ENCODE results near the gene TBC1D5.

Gene TBC1D5

DNA sequence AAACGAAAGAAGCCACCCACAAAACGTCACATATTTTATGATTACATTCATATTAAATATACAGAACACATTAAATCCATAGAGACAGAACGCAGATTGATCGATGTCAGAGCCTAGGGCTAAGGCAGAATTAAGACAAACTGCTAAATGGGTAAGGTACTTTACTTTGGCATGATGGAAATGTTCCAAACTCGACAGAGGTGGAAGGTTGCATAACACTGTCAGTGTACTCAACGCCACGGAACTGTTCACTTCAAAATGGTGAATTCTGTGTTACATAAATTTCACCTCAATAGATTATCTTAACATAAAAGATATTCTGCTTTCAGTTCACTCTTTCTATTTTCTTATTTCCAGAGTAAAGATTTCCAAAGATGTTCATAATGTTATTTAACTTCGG lies 158.4 kb downstream of the TBC1D5 start:
- no peak for DNase-seq

DNA sequence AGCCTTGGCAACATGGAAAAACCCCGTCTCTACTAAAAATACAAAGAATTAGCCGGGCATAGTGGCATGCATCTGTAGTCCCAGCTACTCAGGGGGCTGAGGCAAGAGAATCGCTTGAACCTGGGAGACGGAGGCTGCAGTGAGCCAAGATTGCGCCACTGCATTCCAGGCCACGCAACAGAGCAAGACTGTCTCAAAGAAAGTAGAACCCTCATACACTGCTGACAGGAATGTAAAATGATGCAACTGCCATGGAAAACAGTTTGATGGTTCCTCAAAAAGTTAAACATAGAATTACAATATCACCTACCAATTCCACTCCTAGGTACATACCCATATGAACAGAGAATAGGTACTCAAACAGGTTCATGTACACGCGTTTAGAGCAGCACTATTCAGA lies 158.9 kb downstream of the TBC1D5 start:
- no peak for DNase-seq

DNA sequence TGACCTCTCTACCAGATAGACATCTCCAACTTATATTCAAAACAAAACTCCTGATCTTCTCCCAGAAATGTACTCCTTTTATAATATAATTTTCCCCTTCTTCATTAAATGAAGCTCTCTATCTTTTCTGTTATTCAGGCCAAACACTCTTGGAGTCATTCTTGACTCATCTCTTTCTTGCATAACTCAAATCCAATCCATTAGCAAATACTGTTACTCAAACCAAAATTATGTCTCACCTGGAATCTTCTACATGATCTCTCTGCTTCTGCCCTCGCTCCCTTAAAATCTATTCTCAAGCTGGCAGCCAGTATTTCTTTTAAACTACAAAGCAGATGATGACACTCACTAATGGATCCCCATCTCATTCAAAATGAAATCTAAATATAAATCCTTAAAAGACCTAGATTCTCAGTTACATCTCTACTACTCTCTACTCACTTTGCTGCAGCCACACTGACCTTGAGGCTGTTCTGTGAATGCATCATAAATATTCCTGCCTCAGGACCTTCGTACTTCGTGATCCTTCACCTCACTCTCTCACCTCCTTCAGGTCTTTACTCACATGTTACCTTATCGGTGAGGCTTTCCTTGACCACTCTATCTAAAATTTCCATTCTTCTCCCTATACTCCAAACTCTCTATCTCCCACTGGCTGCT lies 160.9 kb downstream of the TBC1D5 start:
- DNase-seq, result no peak

DNA sequence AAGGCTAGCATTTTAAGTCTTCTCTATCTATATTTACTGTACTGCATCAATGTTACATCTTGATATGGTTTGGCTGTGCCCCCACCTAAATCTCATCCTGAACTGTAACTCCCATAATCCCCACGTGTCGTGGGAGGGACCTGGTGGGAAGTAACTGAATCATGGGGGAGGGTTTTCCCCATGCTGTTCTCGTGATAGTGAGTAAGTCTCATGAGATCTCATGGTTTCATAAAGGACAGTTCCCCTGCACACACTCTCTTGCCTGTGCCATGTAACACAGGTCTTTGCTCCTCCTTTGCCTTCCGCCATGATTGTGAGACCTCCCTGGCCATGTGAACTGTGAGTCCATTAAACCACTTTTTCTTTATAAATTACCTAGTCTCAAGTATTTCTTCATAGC lies 161.5 kb downstream of the TBC1D5 start:
- DNase-seq, result no peak

DNA sequence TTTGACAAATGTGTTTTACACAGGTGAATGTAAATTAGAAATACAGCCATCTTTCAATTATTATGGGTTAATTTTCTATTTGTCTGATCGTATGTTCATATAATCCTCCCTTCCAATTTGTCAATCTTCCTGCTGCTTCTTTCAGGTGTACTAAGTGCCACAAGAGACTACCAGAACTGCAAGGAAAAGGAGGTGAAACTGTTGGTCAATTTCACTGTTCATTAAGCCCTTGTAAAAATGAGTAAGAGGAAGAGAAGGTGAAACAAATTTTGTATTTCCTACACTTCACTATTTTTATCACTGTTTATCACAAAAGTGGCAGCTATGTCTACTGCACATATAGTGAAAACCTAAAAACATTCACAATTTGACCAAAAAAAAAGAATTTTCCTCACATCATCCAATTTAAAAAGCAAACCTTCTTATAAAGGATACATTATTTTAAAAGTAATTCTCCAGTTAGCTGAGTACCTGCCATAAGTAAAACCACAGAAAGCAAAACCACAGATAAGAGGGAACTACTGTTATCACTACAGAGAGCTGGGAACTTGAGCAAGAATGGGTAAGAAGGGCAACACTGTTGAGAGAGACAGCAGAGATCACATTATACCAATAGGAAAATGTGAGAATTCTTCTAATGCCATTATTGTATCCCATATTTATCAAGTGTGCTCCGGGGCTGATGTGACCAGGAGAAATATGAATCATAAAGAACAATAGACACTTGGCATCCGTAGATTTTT lies 163.0 kb downstream of the TBC1D5 start:
- no peak for DNase-seq

DNA sequence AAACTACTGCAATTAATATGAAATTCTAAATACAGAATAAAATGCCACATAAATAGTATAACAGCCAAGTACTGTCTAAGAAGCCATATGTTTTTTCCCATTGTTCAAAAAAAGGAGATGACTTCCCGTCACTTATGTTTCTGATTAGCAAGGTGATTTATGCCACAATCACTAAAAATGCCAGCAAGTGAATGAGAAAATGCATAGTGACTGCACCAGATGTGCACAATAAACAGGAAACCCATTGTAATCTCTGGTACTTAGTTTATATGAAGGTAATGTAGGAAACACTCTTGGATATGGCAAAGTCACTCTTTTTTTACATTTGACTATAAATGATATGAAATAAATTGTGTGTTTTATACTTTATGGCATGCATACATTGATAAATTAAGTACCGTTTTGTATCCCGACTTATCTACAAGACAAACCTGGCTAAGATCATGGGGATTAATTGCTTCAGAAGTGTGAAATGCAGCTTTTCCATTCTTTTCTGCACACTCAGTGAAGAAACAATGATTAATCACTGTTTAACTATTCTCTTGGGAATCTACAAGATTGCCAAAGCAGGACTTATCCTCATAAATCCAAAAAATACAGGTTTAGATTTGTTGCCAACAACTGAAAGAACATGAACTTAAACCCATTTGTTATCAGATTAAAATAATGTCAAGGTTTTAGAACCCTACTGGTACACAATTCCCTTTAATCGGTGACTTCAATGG lies 164.5 kb downstream of the TBC1D5 start:
- DNase-seq, result no peak

DNA sequence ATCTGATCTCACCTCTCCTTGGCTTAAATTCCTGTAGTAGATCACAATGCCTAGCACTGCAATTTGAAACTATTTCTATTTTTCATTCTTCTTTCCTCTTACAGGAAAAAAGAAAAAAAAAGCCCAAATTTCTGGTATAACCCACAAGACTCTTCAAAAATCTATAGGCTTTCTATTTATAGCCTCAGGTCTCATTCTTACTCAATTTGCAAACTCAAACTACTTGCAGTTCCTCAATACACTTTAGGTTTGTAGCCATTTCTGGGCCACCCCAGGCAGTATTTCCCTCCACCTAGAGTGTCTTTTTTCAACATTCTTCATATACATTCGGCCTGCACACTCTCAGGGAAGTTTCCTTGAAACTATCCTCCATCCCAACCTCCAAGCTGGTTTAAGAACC lies 169.0 kb downstream of the TBC1D5 start:
- no peak for DNase-seq

DNA sequence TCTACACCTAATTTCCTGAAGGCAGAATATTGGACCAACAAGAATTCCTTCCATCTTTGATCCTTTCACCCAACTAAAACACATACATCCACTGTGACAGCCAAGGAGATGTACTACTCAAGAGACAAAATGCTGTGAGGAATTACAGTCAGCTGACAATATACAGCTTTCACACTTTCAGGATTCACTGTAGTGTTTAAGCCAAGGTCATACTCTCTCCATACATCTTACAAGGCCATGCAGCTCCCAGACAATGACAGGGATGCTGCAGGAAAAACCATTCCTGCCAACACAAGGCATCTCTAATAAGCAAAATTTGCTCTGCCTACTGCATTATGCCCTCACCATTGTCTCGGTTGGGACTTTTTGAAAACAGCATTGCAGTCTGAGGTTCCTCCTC lies 170.7 kb downstream of the TBC1D5 start:
- DNase-seq, result no peak

DNA sequence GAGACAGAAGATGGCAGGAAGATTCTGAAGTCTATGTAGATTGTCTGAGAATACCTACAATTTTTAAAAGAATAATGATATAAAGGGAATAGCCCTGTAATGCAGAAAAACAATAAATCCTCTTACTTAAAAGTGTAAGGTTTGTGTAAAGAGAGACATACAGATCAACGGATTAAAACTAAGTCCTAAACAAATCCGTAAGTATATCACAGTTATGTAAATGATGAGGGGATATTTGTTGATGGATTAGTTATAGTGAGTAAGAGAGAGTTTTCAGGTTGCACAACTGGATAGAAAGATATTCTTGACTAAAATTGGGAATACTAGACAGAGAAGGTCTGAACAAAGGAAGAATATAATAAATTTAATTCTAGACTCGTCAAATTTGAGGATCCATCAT lies 179.6 kb downstream of the TBC1D5 start:
- no peak for DNase-seq

DNA sequence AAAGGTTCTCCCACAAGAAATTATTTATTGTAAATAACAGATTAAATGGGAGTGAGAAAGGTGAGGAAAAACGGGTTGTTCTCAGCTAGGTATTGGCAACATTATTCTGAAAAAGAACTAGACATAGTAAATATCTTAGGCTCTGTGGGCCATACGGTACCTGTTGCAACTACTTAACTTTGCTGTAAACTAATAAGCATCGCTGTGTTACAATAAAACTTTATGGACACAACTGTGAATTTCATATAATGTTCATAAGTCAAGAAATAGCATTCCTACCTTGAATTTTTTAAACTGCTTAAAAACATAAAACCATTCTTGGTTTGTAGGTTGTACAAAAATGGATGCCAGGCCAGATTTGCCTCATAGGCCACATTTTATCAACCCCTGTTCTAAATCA lies 183.9 kb downstream of the TBC1D5 start:
- DNase-seq, result no peak

DNA sequence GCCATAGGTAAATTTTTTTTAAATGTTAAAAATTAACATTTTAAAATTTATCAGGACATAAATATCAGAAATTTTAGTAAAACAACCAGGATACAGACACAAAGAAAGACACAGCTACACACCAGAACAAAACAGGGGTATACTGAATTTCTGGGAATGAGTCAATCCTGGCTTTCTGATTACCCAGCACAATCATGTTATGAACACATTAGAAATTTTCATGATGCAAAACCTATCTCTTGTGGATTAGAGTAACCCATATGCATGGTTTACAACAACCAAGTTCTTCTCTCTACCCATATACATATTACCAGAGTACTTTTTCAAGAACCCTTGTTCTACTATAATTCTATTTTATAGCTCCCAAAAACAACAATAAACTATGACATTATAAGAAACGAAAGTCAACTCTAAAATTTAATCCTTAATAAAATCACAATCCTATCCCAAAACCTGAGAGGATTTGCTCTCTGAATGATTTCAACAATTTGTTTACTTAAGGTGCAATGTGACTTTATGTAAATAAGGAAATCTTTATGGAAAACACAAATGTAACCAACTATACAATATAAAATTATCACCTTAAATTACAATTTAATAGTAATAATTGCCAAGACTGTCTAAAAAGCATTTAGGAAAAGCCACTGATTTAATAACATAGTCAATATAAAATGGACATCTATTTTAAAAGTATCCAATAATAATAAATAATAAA lies 184.5 kb downstream of the TBC1D5 start:
- no peak for DNase-seq

DNA sequence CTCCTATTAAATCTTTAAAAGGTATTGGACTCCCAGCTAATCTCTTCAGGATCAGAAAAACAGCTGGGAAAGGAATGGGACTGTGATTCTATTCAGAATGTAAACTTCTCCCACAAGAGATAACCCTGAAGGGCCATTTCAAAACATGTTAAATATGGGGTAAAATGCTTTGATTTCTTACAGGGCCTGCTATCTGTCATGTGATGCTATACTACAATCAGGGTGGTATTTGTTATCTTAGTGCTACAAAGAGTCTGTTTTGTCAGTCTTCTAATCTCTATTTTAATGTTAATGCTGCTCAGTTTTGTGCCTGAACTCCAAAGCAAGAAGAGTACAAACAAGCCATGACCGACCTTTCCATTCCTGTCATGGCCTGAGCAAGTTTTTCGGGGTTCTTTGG lies 186.9 kb downstream of the TBC1D5 start:
- DNase-seq, result no peak

DNA sequence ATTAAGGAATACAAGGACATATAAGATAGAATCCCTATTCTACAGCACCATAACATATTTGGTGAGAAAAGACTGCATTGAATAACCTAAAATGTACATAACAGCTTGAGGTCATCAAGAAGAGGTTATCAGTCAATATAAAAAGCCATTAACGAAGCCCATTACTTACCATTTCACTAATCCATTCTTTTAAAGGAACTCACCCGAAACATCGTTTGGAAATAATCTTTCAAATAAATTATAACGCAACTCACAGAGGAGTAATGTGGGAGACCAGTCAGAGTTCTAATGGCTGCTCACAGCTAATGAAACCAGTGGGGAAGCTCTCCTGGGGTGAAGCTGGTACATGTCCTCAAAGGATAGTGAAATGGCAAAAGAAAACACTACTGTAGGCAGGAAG lies 188.4 kb downstream of the TBC1D5 start:
- no peak for DNase-seq

DNA sequence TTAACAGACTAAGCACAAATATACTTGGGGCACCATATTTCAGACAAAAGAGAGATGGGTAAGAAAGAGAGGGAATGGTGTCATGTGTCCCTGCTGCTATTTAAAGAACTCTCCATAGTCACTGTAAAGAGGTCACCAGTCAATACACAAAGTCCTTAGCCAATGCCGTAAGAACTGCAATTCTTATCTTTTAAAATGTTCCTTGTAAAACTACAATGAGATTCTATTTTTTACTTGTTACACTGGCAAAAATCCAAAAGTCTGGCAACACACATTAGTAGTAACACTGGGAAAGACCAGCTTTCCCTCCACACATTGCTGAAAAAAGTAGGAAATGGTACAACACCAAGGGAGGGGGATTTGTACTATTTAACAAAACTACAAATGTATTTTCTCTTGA lies 189.4 kb downstream of the TBC1D5 start:
- DNase-seq, result no peak

DNA sequence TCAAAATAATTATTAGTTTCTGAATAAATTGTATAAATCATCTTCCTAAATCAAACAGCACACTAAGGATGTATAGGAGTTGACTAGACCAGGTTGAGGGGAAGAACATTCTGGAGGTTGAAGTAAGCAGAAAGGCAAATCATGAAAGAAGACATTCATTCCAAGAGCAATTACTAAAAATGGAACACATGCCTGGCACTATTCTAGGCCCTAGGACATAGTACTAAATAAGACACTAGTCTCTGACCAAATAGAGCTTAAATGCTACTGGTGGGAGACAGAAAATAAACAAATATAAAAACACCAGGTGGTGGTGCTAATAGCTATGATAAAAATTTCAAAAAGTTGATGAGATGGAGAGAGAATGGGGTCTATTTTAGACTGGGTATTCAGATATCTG lies 190.1 kb downstream of the TBC1D5 start:
- no peak for DNase-seq

DNA sequence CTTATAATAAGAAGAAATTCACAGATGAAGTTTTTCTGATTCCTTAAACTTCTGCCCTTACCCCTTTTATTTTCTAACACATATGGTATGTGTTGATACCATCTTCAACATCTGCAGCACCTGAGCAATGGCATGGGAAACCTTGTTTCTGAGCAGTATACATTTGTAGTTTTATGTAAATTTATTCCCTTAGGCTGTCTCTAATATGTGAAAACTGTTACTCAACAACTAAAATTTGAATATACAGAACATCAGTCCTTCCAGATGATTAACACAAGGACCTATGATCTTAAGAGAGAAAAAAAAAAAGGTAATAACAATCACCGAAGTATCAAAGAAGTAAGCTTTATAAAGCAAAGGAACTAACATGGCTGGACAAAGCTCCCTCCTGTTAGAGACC lies 190.5 kb downstream of the TBC1D5 start:
- DNase-seq, result no peak

DNA sequence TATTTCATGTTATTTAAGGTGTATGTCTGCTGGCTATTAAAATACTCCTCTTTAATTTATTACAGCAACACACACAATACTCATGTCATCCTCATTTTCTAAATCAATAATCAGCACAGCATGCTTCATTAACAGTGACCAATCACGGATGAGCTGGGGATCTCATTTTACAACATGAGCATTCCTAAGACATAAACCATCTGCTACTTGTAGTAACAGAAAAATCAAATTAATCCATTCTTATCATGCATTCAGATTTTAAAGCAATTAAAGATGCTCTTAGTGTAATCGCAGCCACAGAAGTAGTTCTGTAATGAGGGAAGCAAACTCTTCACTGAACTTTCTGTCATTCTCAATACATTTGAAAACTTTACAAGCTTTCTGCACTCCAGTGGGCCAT lies 191.1 kb downstream of the TBC1D5 start:
- DNase-seq, result peak; percentile 65

DNA sequence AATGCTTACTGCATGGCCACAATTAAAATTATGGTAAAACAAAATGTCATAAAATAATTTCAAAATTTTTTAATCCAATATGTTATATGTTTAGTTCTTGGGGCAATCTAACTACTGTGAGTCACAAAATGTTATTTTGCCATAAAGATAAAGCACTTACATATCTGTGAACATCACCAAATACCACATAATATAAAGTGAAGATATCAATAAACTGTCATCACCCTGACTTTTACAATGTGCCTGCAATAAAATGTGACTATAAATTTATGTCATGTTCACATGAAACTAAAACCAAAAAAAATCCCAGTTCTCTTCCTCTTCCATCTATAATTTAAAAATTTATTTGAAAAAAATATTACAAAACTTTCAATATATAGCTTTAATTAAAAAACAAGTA lies 191.8 kb downstream of the TBC1D5 start:
- DNase-seq, result no peak

DNA sequence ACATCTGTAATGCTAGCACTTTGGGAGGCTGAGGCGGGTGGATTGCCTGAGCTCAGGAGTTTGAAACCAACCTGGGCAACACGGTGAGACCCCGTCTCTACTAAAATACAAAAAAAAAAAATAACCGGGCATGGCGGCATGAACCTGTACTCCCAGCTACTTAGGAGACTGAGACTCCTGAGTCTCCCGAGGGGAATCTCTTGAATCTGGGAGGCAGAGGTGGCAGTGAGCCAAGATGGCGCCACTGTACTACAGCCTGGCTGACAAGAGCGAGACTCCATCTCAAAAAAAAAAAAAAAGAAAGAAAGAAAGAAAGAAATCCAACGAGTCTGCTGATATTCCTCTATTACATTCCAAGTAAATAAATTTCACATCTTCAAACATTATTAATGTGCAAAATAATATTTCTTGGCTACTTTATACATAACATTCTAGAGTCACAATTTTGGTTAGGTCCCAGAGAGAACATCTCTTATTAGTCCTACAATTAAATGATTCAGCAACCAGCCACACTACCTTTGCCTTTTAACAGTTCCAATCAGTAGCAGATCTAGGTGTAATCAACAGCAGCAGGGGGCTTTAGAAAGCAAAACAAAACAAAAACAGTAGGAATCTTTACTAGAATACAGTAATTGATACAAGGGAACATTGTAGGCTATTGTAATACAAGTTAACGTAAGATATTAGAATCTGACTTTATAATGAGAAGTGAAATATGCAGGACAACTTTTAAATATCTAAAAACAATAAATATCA lies 195.8 kb downstream of the TBC1D5 start:
- DNase-seq, result no peak

DNA sequence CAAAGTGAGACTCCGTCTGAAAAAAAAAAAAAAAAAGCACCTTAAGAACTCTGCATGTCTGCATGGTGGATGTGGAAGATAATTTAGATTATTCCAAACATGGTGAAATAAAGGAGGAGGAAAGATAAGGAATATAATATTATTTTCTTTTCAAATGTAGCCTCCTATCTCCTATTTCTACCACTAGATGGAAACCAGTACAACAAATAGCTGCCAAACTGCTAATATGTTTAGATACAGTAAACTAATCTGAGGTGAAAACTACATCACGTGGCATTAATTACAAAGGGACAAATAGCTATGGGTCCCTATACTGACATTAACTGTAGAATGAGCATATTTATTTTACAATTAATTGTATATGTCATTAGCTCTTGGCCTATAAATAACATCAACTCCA lies 197.8 kb downstream of the TBC1D5 start:
- no peak for DNase-seq

DNA sequence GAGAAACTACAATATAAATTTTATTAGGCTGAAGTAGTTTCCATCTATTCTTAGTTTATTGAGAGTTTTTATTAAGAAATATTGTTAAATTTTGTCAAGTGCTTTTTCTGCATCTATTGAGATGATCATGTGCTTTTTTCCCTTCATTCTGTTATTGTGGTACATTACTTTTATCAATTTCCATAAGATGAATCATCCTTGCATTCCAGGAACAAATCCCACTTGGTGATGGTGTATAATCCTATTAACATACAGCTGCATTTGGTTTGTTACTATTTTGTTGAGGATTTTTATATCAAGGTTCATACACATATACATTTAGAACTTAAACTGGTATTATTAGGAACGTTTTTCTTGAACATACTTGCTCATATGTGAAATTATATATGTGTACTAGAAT lies 199.8 kb downstream of the TBC1D5 start:
- DNase-seq, result no peak

DNA sequence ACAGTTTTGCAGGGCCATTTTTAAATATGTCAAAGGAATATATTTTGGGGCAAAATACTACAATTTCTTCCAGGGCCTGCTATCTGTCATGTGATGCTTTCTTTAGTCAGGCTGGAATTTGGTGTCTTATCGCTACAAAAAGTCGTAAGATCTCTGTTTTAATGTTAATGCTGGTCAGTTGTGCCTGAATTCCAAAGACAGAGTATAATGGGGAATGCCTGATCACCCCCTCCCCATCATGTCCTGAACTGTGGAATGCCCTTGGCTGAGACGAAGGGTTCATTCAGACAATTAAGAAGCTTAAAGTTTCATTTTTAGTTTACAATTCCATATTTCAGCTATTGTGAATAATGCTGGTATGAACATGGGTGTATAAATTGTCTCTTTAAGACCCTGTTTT lies 203.0 kb downstream of the TBC1D5 start:
- no peak for DNase-seq

DNA sequence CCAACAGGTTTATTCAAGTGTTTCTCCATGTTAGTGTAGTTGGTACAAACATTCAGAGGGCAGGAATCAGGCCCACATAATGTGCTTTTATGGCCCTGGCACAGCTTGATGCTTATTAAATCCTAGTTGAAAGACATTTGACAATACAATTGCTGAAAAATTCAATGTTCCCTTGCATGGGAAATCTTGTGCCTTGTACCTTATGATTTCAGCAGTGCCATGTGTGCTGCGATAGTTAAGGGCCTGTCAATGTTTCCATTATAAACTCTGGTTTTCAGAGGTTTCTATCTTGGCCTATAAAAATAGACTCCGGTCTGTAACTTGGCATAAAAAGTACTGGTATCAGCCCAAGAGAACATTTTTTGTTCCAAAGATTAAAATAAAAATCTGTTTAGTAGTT lies 207.2 kb downstream of the TBC1D5 start:
- DNase-seq, result no peak

Data from NCI-H524 treated with DMSO at 0.1 percent for 48 hours (cell line).